Chondrocyte (in vitro differentiated cells): Measurements from ENCODE around the gene TMEM273. TPM values are rescaled to one million over a fixed set of nuclear protein-coding genes. Genes with fewer than 3 reads are reported as not detected.

Experiments used
- DNase-seq: peaks from one replicate; pipeline ENCODE4 v3.0.0; 2021; ENCODE audit warnings: mixed read lengths, low spot score
- H3K27ac Mint-ChIP-seq: one replicate; pipeline ENCODE4 v1.8.0; 2021; ENCODE audit warnings: mild to moderate bottlenecking, moderate library complexity, mixed read lengths; ENCODE audit not compliant: unreplicated experiment
- H3K27me3 Mint-ChIP-seq: 2 replicates; pipeline ENCODE4 v1.8.0; 2021; ENCODE audit warnings: low read depth, mixed read lengths
- H3K36me3 Mint-ChIP-seq: 2 replicates; pipeline ENCODE4 v1.8.0; 2021; ENCODE audit warnings: low read depth, mixed read lengths
- H3K4me1 Mint-ChIP-seq: 2 replicates; pipeline ENCODE4 v1.8.0; 2021; ENCODE audit warnings: low read depth, mild to moderate bottlenecking, mixed read lengths
- H3K4me3 Mint-ChIP-seq: one replicate; pipeline ENCODE4 v1.8.0; 2021; ENCODE audit warnings: mild to moderate bottlenecking, moderate library complexity, mixed read lengths; ENCODE audit not compliant: unreplicated experiment
- H3K9me3 Mint-ChIP-seq: 2 replicates; pipeline ENCODE4 v1.8.0; 2021; ENCODE audit warnings: low read depth, mixed read lengths
- total RNA-seq: library from RNA; stranded (reverse); gene quantifications from 3 replicates; pipeline ENCODE4 v1.2.1, GENCODE V29; 2021
- TF ChIP-seq, protein P1 (sequence below): fragments of 200-600 bp; sonication (generic); IDR thresholded peaks from 2 replicates; pipeline ENCODE4 v1.5.0; 2021; ENCODE audit warnings: antibody characterized with exemption, mild to moderate bottlenecking, moderate library complexity

The TMEM273 gene
- total RNA-seq, 1 donor from 2014 or later: not detected

DNA sequence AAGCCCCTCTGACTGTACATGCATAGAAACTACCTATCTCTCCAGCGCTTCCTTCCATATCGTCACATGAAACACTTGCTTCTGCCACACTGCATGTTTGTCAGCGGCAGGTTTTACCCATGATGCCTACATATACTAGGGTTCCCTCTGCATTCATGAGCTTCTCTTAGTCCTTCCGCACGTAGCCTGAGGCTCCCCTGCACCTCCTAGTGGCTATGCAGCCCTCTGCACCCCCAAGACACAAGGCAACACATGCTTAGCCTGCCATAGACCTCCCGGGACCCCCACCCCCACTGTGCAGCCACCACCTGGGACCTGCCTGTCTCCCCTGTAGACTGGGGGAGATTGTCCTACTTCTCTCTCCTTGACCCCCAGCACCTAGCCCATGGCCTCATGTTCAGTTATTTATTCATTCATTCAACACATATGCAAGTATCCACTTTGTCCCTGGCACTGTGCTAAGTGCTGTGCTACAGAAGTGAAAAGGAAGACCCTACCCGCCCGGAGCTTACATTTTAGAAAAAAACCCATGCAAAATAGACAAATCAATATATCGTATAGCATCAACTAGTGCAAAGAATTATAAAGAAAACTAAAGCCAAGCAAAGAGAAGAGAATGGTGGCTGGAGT is 23.5 kb downstream of the TMEM273 start:
- H3K4me1 Mint-ChIP-seq: no peaks in the 10 kb centered on the region
- TF ChIP-seq, protein P1, sequence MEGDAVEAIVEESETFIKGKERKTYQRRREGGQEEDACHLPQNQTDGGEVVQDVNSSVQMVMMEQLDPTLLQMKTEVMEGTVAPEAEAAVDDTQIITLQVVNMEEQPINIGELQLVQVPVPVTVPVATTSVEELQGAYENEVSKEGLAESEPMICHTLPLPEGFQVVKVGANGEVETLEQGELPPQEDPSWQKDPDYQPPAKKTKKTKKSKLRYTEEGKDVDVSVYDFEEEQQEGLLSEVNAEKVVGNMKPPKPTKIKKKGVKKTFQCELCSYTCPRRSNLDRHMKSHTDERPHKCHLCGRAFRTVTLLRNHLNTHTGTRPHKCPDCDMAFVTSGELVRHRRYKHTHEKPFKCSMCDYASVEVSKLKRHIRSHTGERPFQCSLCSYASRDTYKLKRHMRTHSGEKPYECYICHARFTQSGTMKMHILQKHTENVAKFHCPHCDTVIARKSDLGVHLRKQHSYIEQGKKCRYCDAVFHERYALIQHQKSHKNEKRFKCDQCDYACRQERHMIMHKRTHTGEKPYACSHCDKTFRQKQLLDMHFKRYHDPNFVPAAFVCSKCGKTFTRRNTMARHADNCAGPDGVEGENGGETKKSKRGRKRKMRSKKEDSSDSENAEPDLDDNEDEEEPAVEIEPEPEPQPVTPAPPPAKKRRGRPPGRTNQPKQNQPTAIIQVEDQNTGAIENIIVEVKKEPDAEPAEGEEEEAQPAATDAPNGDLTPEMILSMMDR: peak; percentile 77
- peaks cover 21% of the 10 kb centered on the region for H3K27me3 Mint-ChIP-seq
- H3K36me3 Mint-ChIP-seq: no peaks in the 10 kb centered on the region
- DNase-seq: no peak
- no peak overlapping the region for H3K4me3 Mint-ChIP-seq
- H3K27ac Mint-ChIP-seq: no peak overlapping the region
- H3K9me3 Mint-ChIP-seq: no peaks in the 10 kb centered on the region

DNA sequence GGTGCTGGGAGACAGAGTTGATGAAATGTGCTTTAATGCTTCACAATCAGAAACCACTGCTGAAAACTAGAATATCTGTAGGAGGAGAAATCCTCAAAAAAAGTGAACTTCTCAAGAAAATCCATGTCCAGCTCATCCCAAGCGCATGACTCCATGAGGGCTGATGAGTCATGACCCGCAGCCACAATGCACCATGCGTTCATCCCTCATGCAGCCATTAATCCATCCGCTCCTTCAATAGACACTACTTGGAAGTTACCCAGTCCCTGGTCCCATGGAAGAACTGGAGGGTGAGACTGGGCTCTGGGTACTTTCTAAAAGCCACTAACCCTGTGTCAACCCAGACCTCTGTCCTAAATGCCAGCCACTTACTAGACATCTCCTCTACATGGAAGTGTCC is 24.4 kb downstream of the TMEM273 start:
- Mint-ChIP-seq H3K27ac (no peak overlapping the region), H3K27me3 (peaks cover 25% of the 10 kb centered on the region), H3K9me3 (no peaks in the 10 kb centered on the region), H3K4me3 (no peak overlapping the region), H3K4me1 (no peaks in the 10 kb centered on the region), H3K36me3 (no peaks in the 10 kb centered on the region)
- TF ChIP-seq, protein P1: no peak
- no peak for DNase-seq

DNA sequence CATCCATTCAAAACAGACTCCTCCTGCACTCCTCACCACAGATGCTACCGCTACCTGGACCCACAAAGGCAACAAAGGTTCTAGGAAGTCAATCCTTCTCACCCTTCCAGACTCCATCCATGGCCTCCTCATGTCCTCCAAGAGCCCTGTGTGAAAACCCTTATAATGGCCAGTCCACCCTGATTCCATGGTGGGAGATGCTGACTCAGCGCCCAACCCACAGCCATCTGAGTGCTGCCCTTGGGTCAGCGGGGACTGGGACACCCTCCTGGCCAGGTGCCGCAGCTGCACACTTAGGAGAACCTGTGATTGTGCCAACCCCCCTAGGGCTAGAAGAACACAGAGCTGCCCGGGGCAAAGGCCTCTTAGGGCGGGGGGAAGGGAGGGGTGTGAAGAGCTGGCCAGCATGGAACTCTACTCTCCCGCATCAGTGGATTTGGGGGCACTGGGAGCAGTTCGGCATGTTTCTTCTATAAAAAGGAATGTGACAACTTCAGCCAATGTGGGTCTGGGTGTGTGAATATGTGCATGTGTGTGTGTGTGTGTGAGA is 25.4 kb downstream of the TMEM273 start:
- H3K4me1 Mint-ChIP-seq: no peaks in the 10 kb centered on the region

DNA sequence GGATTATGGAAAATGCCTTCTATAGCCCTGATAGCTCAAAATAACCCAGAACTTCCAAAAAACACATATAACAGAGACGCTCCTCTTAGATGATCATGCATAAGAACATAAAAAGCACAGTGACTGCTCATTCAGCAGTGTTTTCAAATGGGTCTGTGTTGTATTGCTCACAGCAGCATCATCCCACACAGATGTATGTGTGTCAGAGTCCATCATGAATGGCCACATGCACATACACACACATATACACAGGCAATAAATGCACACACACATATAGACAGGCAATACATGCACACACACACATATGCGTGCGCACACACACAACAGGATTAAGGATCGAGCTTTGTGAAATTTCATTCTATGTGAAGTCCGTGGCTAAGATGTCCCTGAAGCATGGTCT is 26.1 kb downstream of the TMEM273 start:
- peaks cover 31% of the 10 kb centered on the region for H3K27me3 Mint-ChIP-seq
- H3K36me3 Mint-ChIP-seq: no peaks in the 10 kb centered on the region
- no peak for DNase-seq
- H3K27ac Mint-ChIP-seq: no peak overlapping the region
- no peaks in the 10 kb centered on the region for H3K9me3 Mint-ChIP-seq
- TF ChIP-seq, protein P1: no peak
- no peaks in the 10 kb centered on the region for H3K4me1 Mint-ChIP-seq
- no peak overlapping the region for H3K4me3 Mint-ChIP-seq

More for the DNA sequence above, 25.4 kb downstream of the TMEM273 start:
- H3K9me3 Mint-ChIP-seq: no peaks in the 10 kb centered on the region
- no peak overlapping the region for H3K4me3 Mint-ChIP-seq
- TF ChIP-seq, protein P1: no peak
- peaks cover 27% of the 10 kb centered on the region for H3K27me3 Mint-ChIP-seq
- no peak overlapping the region for H3K27ac Mint-ChIP-seq
- DNase-seq: no peak
- no peaks in the 10 kb centered on the region for H3K36me3 Mint-ChIP-seq

DNA sequence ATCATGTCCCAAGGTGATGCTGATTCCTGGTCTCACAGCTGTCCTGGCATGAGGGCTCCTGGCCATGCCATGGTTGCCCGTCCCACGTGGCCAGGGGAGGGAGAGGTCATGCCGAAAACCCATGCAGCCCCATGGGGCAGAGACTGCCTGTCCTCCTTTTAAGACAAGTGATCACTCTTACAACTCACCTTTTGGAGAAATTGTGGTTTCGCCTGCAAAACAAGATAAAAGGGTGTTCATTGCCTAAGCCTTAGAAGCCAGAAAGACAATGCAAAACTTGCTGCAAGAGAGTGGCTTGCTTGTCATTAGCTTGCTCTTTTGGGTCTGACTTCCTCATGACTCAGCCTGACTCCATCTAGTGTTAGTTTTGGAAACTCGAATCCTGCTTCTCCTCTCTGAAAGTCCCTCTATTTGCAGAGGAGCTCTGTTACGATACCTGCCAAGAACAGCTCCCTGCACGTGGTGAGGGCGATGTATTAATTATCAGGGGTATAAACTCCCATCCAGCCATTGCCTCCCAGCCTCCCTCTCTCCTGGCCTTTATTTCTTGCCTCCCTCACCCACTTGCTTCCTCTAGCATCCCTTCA is 26.7 kb downstream of the TMEM273 start:
- no peak for DNase-seq
- Mint-ChIP-seq H3K4me3 (no peak overlapping the region), H3K9me3 (no peaks in the 10 kb centered on the region), H3K4me1 (no peaks in the 10 kb centered on the region), H3K36me3 (no peaks in the 10 kb centered on the region), H3K27me3 (peaks cover 31% of the 10 kb centered on the region), H3K27ac (no peak overlapping the region)
- TF ChIP-seq, protein P1: peak; percentile 74
